RKO (cell line): ENCODE results near the gene A4GALT.
"Not testable (repeated sequence)": the region's sequence is repeated elsewhere in the genome, so short reads cannot be mapped to it uniquely, and the experiment has no call there.

Experiments
- DNase-seq: peaks from one replicate; pipeline ENCODE4 v3.0.0-alpha.2; 2016; ENCODE audit warnings: low spot score

A4GALT gene

DNA sequence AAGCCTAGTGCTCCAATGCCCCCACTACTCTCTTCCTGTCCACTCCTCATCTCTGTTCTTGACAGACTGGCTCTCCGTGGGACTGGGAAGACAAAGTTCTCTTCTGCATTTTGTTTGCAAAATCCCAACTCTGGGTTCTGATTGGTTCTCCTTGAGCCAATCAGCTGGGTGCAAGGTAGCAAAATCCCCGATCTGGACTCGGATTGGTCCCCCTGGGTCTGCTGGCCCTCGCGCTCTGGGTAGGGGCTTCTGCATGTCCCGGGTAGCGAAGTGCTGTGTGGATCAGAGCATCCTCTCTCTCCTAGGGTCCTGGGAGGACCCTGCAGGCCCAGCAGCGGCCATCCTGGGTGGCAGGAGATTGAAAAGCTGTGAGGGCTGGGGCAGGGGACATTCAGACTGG, 22.3 kb upstream of the A4GALT start:
- DNase-seq = no peak

DNA sequence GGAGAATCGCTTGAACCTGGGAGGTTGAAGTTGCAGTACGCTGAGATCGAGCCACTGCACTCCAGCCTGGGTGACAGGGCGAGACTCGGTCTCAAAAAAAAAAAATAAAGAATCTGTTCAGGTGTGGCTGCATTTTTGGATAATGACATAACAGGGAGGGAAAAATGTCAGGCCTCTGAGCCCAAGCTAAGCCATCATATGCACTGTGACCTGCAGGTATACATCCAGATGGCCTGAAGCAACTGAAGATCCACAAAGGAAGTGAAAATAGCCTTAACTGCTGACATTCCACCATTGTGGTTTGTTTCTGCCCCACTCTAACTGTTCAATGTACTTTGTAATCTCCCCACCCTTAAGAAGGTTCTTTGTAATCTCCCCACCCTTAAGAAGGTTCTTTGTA, 19.6 kb upstream of the A4GALT start:
- DNase-seq = not testable (repeated sequence)

DNA sequence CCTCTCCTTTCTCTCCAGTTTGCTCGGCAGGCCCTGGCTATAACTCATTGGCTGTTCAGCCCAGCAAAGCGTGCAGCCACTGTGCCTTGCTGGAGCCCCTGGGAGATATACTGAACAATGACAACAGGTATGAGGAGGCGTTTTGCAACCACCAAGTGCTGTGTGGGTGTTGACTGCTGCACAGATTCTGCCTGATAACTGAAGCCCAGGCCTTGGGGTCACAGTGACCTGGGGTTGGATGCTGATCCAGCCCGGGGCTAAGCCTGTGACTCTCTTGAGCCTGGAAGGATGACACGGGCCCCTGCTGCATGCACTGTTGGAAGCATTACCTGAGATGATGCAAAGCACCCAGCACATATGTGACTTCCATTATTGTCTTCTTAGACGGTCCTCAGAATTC, 13.7 kb upstream of the A4GALT start:
- DNase-seq = no peak

DNA sequence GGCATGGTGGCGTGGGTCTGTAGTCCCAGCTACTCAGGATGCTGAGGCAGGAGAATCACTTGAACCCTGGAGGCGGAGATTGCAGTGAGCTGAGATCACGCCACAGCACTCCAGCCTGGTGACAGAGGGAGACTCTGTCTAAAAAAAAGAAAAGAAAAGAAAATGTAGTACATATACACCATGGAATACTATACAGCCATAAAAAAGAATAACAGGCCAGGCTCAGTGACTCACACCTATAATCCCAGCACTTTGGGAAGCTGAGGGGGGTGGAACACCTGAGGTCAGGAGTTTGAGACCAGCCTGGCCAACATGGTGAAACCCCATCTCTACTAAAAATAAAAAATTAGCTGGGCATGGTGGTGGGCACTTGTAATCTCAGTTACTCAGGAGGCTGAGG, 12.7 kb upstream of the A4GALT start:
- DNase-seq = not testable (repeated sequence)

DNA sequence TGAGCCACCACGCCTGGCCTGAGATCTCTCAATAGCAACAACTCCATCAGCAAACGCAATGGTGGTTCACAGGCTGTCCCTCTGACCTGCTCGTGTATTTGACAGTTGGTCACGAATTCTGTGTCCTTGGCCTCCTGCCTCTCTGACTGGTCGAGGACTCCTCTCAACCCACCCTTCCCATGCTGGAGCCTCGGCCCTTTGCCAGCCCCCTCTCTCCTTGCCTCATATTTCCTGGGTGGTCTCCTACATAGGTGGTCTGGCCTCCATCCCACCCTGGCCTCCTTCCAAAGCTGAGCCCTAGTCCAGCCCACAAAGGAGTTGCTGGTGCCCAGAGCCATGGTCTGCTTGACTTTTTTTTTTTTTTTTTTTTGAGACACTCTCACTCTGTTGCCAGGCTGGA, 11.4 kb upstream of the A4GALT start:
- no peak for DNase-seq

- DNase-seq = no peak
Observed at GRCh38 chr22:42726811-42727210, 6.1 kb upstream of the A4GALT start.

- no peak for DNase-seq
Observed at GRCh38 chr22:42725606-42726355, 5.1 kb upstream of the A4GALT start.

GRCh38 chr22:42724062-42724461, 3.4 kb upstream of the A4GALT start:
- DNase-seq = no peak

DNA sequence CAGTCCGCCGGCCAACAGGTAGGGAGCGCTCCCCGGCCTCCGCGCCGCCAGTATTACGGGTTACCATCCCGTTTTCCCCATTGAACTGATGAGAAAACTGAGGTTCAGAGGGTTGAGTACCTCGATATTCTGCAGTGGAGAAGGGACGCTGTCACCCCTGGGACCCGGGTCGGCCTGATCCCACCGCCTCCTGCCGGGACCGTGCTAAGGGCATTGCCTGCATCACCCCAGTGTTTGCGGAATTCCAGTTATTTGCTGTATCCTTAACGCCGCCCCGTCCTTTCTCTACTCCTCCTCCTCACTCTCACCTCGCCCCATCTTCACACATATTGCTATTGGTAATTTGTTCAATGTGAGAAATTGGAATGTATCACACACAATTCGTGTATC, 370 bp upstream of the A4GALT start:
- DNase-seq = no peak

GRCh38 chr22:42719656-42720262, 911 bp downstream of the A4GALT start:
- no peak for DNase-seq

DNA sequence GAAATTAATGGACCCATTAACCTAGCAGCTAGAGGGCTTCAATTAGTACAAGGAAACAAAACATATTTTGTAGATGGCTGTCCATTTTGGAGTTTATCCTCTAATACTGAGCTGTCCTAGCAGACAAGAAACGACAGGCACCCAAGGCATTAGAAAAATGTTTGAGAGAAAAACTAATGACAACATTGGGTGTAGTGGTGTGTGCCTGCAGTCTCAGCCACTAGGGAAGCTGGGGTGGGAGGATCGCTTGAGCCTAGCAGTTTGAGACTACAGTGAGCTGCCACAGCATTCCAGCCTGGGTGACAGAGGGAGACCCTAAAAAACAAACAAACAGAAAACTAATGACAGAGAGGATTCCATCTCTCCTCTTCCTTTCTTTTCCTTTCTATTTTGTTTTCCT, 1.5 kb downstream of the A4GALT start:
- no peak for DNase-seq

GRCh38 chr22:42717197-42717928, 3.3 kb downstream of the A4GALT start:
- no peak for DNase-seq

DNA sequence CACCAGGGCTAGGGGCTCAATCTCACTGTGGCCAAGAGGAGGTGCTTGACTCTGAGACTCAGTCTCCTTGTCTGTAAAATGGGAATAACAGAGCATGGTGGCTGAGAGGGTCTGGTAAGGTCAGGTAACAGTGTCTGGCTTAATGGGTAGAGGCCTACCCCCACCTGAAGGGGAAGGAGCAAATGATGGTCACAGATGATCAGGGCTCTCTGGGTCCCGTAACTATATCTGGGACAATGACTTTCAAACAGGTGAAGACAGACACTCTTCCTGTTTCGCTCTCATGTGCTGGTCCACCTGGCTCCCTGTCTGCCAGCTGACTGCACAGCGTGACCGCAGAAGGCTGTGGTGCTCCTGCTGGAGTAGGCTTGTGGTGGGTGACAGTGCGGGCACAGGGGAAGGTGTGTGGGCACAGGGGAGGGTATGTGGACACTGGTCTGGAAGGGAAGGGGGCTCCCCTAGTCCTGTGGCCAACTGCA, 4.0 kb downstream of the A4GALT start:
- no peak for DNase-seq

GRCh38 chr22:42716221-42716620, 4.4 kb downstream of the A4GALT start:
- DNase-seq = no peak

- DNase-seq = no peak
Observed at GRCh38 chr22:42714768-42715390, 5.8 kb downstream of the A4GALT start.

GRCh38 chr22:42714308-42714707, 6.4 kb downstream of the A4GALT start:
- DNase-seq = no peak

GRCh38 chr22:42711895-42712837, 8.5 kb downstream of the A4GALT start:
- no peak for DNase-seq

- no peak for DNase-seq
Observed at GRCh38 chr22:42711281-42711731, 9.4 kb downstream of the A4GALT start.

- no peak for DNase-seq
Observed at GRCh38 chr22:42708417-42708816, 12.3 kb downstream of the A4GALT start.

DNA sequence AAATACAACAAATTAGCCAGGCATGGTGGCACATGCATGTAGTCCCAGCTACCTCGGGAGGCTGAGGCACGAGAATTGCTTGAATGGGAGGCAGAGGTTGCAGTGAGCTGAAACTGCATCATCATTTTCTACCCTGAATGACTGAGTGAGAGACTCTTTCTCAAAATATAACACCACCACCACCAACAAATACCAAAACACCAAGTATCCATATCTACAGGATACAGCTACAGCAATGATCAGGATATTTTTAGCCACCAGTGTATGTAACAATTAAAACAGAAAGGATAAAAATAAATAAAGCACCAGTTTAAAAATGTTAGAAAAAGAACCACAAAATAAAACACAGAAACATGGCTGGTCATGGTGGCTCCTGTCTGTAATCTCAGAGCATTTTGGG, 13.2 kb downstream of the A4GALT start:
- DNase-seq = no peak

DNA sequence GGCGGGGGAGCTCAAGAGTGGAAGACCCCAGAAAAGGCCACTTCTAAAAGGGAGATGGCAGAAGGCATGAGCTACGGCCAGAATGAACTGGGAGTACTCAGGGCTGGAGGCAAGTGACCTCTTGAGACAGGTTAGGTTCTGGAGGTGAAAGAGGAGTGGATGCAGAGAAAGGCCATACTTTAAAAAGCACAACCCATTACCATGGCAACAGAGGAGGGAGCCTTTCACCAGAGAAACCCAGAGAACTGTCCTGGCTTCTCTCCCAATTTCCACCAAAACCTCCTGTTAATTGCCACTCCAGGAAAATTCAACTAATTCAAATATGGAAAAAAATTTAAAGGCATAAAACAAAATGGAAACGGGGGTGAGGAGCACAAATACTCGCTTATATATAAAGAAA, 15.8 kb downstream of the A4GALT start:
- DNase-seq = no peak
